ENCODE measurements around the gene GJD2. TPM values are rescaled to one million over a fixed set of nuclear protein-coding genes. Genes with fewer than 3 reads are reported as not detected.

The GJD2 gene
- polyA plus RNA-seq, 3 donors from 2014 or later, result not detected

- H3K27ac Mint-ChIP-seq, result no peak overlapping the region
- peaks cover 0 to 2% (median 0%) of the 10 kb centered on the region in 6 donors for H3K9me3 Mint-ChIP-seq
- DNase-seq, result no peak
- H3K4me1 Mint-ChIP-seq, result no peaks in the 10 kb centered on the region
- no peaks in the 10 kb centered on the region for H3K36me3 Mint-ChIP-seq
- no peak overlapping the region for H3K4me3 Mint-ChIP-seq
- H3K27me3 Mint-ChIP-seq (ENCODE audit: low read depth in 3 of 3), result peaks cover 3 to 9% (median 6%) of the 10 kb centered on the region in 3 donors
Measured at GRCh38 chr15:34729056-34729455, 25.7 kb downstream of the GJD2 start.

GRCh38 chr15:34726406-34727100, 28.2 kb downstream of the GJD2 start:
- Mint-ChIP-seq H3K9me3 (peaks cover 0 to 2% (median 0%) of the 10 kb centered on the region in 6 donors), H3K27ac (no peak overlapping the region), H3K27me3 (ENCODE audit: low read depth in 3 of 3) (peaks cover 9 to 10% (median 10%) of the 10 kb centered on the region in 3 donors), H3K4me3 (no peak overlapping the region), H3K4me1 (no peaks in the 10 kb centered on the region), H3K36me3 (no peaks in the 10 kb centered on the region)
- DNase-seq, result no peak

DNA sequence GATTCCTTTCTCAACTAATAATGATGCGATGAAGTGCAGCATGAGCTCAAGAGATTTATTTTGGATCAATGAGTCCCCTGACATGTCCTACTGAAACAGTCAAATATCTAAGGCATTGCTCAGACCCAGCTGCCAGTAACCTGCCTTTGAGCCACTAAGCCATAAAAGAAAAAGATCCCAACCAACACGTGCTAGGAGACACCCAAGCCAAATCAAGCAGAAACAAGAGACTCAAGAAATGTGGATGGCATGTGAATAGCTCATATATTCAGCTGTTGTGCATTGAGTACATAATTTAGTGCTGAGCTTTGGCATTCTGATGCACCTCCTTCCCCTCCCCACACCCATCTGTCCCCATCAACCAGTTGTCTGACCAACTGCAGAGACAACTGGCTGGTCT, 29.2 kb downstream of the GJD2 start:
- H3K27me3 Mint-ChIP-seq (ENCODE audit: low read depth in 3 of 3), result peaks cover 10 to 18% (median 12%) of the 10 kb centered on the region in 3 donors
- H3K27ac Mint-ChIP-seq, result no peak overlapping the region
- no peak for DNase-seq
- no peaks in the 10 kb centered on the region for H3K36me3 Mint-ChIP-seq
- H3K4me1 Mint-ChIP-seq, result no peaks in the 10 kb centered on the region
- H3K4me3 Mint-ChIP-seq, result no peak overlapping the region
- H3K9me3 Mint-ChIP-seq, result peaks cover 0 to 2% (median 0%) of the 10 kb centered on the region in 6 donors

DNA sequence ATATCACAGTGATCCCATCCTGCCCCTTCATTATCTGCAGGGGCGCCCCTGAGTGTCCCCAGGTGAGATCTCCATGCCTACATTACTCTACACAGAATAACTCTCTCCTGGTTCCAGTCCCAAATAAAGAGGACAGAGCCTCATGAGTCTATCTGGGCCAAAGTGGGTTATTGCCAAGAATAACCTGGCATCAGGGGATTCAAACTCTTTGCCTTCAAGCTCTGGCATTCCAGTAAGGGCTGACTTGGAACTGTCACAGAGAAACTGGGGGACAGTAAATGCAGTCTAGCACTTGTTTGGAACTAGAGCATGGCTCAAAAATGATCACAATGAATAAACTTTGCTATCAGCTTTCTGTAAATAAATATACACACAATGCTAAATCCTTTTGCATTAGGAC, 30.3 kb downstream of the GJD2 start:
- no peaks in the 10 kb centered on the region for H3K36me3 Mint-ChIP-seq
- no peak overlapping the region for H3K4me3 Mint-ChIP-seq
- H3K27ac Mint-ChIP-seq, result no peak overlapping the region
- no peak for DNase-seq
- peaks cover 11 to 18% (median 16%) of the 10 kb centered on the region in 3 donors for H3K27me3 Mint-ChIP-seq (ENCODE audit: low read depth in 3 of 3)
- peaks cover 0 to 2% (median 0%) of the 10 kb centered on the region in 6 donors for H3K9me3 Mint-ChIP-seq
- no peaks in the 10 kb centered on the region for H3K4me1 Mint-ChIP-seq

DNA sequence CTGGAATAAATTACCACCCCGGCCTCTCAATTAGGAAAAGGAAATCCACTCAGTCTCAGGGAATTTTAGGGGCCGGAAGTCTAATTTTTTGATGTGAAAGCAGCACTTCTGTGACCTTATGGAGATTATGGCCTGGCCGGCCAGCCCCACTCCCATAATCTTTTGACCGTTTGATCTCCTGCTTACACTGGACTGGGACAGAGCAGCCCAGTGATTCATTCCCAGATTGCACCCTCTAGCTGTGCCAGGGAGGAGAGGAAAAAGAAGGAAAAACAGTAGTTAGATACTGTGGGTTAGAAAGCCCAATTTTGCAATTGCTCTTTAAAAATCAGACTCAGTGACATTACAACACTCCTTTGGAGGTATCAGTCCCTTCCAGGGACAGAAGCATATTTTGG, 32.4 kb downstream of the GJD2 start:
- Mint-ChIP-seq H3K36me3 (no peaks in the 10 kb centered on the region), H3K9me3 (peaks cover 0 to 2% (median 0%) of the 10 kb centered on the region in 6 donors), H3K27ac (no peak overlapping the region), H3K4me1 (no peaks in the 10 kb centered on the region), H3K27me3 (ENCODE audit: low read depth in 3 of 3) (peaks cover 9 to 18% (median 16%) of the 10 kb centered on the region in 3 donors), H3K4me3 (no peak overlapping the region)
- no peak for DNase-seq

DNA sequence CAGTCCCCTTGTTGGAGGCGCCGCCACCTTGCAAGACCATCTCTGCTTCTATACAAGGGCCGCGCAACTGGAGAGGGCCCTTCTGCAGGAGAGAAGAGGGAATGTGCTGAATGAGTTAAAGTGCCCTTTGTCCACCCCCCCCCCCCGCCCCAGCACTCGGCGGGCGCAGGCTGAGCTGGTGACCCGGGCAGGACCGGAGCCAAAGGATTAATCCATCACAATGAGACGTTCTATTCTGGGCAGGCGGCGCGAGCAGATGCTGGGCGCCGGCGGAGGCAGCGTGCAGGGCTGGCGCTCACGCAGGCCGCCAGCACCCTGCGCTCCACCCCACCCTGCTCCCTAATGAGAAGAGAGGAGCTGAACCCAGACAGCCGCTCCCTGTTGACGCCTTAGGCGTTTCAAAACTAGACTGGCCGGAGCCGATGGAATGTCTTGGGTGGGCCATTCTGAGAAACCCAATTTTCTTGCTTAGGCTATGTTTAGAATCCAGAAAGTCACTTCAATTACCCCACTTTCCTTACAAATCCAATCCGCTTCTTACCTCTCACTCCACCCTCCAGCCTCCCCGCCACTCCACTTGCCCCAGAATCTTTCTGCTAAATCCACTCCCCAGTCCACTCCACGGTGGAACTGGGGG, 32.9 kb downstream of the GJD2 start:
- peaks cover 9 to 20% (median 16%) of the 10 kb centered on the region in 3 donors for H3K27me3 Mint-ChIP-seq (ENCODE audit: low read depth in 3 of 3)
- H3K4me3 Mint-ChIP-seq, result no peak overlapping the region
- H3K9me3 Mint-ChIP-seq, result no peaks in the 10 kb centered on the region
- H3K4me1 Mint-ChIP-seq, result no peaks in the 10 kb centered on the region
- no peaks in the 10 kb centered on the region for H3K36me3 Mint-ChIP-seq
- no peak for DNase-seq
- H3K27ac Mint-ChIP-seq, result no peak overlapping the region

- no peaks in the 10 kb centered on the region for H3K9me3 Mint-ChIP-seq
- H3K36me3 Mint-ChIP-seq, result no peaks in the 10 kb centered on the region
- peaks cover 9 to 20% (median 16%) of the 10 kb centered on the region in 3 donors for H3K27me3 Mint-ChIP-seq (ENCODE audit: low read depth in 3 of 3)
- no peaks in the 10 kb centered on the region for H3K4me1 Mint-ChIP-seq
- H3K4me3 Mint-ChIP-seq, result no peak overlapping the region
- DNase-seq, result no peak
- H3K27ac Mint-ChIP-seq, result no peak overlapping the region
Measured at GRCh38 chr15:34721157-34721801, 33.5 kb downstream of the GJD2 start.

GRCh38 chr15:34719695-34720094, 35.1 kb downstream of the GJD2 start:
- H3K27me3 Mint-ChIP-seq (ENCODE audit: low read depth in 3 of 3), result peaks cover 3 to 20% (median 12%) of the 10 kb centered on the region in 3 donors
- H3K4me1 Mint-ChIP-seq, result no peaks in the 10 kb centered on the region
- H3K4me3 Mint-ChIP-seq, result no peak overlapping the region
- DNase-seq, result no peak
- no peaks in the 10 kb centered on the region for H3K36me3 Mint-ChIP-seq
- H3K9me3 Mint-ChIP-seq, result no peaks in the 10 kb centered on the region
- no peak overlapping the region for H3K27ac Mint-ChIP-seq

DNA sequence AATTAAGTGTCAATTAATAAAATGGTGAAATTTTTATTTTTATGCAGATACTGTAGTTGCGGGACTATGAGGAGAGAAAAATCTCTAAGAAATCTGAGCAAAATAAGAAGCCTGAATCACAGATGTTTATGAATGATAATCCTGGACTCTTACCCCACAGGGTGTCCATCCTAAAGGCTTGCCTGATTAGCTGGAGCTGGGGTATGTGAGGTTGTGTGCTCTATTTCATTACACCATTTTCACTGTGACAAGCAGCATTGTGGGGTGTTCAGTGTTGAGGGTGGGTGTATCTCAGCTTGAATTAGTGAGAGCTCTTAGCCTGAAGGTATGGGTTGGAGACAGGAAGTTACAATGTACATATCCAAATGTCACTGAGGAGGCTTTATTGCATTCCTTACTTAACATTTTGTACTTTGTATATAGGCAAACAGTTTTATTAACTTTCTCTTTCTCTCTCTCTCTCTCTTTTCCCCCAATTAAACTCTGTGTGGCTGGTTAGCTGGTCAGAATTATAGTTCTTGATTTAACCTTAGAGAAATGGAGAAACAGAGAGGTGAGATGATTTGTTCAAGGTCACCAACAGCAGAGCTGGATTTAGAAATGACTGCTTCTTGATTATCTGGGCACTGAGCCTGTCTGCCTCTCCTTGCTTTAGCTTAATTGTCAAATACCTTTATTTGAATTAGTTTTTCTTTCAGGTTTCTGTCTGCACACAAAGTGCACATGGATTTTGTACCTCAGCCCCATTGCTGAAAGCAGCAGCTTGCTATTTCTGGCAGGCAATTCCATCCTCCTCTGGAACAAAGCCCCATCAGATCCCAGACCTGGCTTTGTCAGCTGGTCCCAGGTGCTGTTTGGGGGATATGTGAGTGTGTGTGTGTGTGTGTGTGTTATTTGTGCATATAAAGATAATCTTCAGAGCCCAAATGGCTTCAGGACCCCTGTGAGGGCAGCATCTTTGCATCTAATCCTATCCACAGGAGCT, 35.8 kb downstream of the GJD2 start:
- H3K27ac Mint-ChIP-seq, result no peak overlapping the region
- peaks cover 3 to 20% (median 12%) of the 10 kb centered on the region in 3 donors for H3K27me3 Mint-ChIP-seq (ENCODE audit: low read depth in 3 of 3)
- DNase-seq, result no peak
- H3K4me1 Mint-ChIP-seq, result no peaks in the 10 kb centered on the region
- H3K9me3 Mint-ChIP-seq, result no peaks in the 10 kb centered on the region
- H3K36me3 Mint-ChIP-seq, result no peaks in the 10 kb centered on the region
- no peak overlapping the region for H3K4me3 Mint-ChIP-seq

DNA sequence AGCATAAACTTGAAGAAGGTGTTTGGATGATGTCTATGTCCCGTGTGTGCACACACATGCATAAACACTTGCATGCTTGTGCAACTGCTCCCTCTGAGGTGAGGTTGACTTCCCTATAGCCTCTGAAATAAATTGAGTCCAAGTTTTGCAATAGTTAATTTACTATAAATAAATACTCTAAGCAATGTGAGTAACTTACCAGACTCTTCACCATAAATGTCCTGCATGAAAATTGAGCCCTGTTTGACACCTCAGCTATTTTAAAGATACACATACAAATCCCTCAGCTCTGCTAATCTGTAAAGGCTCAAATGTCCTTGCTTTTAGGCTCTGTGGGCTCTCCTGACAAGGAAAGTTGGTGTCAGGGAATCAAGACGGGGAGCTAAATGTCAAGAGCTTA, 37.1 kb downstream of the GJD2 start:
- DNase-seq, result no peak
- Mint-ChIP-seq H3K4me3 (no peak overlapping the region), H3K9me3 (peaks cover 0 to 2% (median 0%) of the 10 kb centered on the region in 6 donors), H3K36me3 (no peaks in the 10 kb centered on the region), H3K4me1 (no peaks in the 10 kb centered on the region), H3K27me3 (ENCODE audit: low read depth in 3 of 3) (peaks cover 3 to 17% (median 12%) of the 10 kb centered on the region in 3 donors), H3K27ac (no peak overlapping the region)

DNA sequence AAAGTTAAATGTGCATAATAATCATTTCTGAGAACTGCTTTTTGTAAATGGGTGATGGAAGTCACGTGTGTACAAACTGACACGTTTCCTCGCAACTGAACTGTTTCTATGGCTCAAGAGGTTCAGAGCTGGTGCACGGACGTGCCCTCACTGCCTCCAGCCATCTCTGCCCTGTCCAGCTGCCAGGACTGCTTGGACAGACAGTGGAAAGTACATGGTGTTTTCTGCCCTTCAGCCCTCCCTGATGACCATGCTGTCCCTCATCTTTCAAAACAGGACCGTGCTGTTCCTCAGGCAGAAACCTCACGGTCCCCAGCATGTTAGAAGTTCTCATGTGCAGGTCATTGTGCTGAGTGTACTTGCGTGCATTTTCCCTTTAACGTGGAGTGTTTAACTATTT, 38.7 kb downstream of the GJD2 start:
- Mint-ChIP-seq H3K36me3 (no peaks in the 10 kb centered on the region), H3K27ac (no peak overlapping the region), H3K4me1 (no peaks in the 10 kb centered on the region), H3K9me3 (peaks cover 0 to 2% (median 0%) of the 10 kb centered on the region in 6 donors), H3K27me3 (ENCODE audit: low read depth in 3 of 3) (peaks cover 1 to 9% (median 6%) of the 10 kb centered on the region in 3 donors), H3K4me3 (no peak overlapping the region)
- DNase-seq, result no peak

- no peak for DNase-seq
- H3K27me3 Mint-ChIP-seq (ENCODE audit: low read depth in 3 of 3), result peaks cover under 1 to 6% (median 5%) of the 10 kb centered on the region in 3 donors
- no peaks in the 10 kb centered on the region for H3K36me3 Mint-ChIP-seq
- no peak overlapping the region for H3K4me3 Mint-ChIP-seq
- no peaks in the 10 kb centered on the region for H3K4me1 Mint-ChIP-seq
- no peak overlapping the region for H3K27ac Mint-ChIP-seq
- peaks cover 0 to 2% (median 0%) of the 10 kb centered on the region in 6 donors for H3K9me3 Mint-ChIP-seq
Measured at GRCh38 chr15:34714476-34715121, 40.2 kb downstream of the GJD2 start.

GRCh38 chr15:34713635-34714034, 41.2 kb downstream of the GJD2 start:
- no peak for DNase-seq
- Mint-ChIP-seq H3K36me3 (no peaks in the 10 kb centered on the region), H3K4me3 (no peak overlapping the region), H3K27me3 (ENCODE audit: low read depth in 3 of 3) (peaks cover 0 to 6% (median 5%) of the 10 kb centered on the region in 3 donors), H3K4me1 (peaks cover 0 to under 1% of the 10 kb centered on the region in 2 donors), H3K27ac (no peak overlapping the region), H3K9me3 (peaks cover 0 to 2% (median 0%) of the 10 kb centered on the region in 6 donors)
